22Rv1 (cell line): Measurements from ENCODE around the gene KANK3.
A peak's percentile ranks its signal among the peaks of the same experiment; 100 is the strongest.

Experiments
- H3K27ac ChIP-seq: fragments of 450-650 bp; 2 replicates; pipeline ENCODE4 v1.5.1; 2017
- CTCF ChIP-seq: fragments of 450-650 bp; IDR thresholded peaks from 2 replicates; pipeline ENCODE4 v1.5.1; 2017; ENCODE audit warnings: mild to moderate bottlenecking
- ZFX ChIP-seq: fragments of 450-650 bp; IDR thresholded peaks from 2 replicates; pipeline ENCODE4 v1.6.1; 2017; ENCODE audit warnings: antibody characterized with exemption, borderline replicate concordance

Gene KANK3

GRCh38 chr19:8342684-8343482 is at the start of gene KANK3:
TSS of gene KANK3 (minus strand) at chr19:8343262. CDS start at chr19:8337828, 5,434 bp downstream.
- TF ChIP-seq CTCF (no peak), ZFX (no peak)
- 0 out of 2 replicates have a peak within 1 kb of the TSS, but pooled peaks have one; percentile 30 for H3K27ac ChIP-seq

- peak overlapping the region; percentile 99 for H3K27ac ChIP-seq
- TF ChIP-seq ZFX (no peak), CTCF (no peak)
Observed at GRCh38 chr19:8392017-8392591, 49.0 kb upstream of the KANK3 start.

GRCh38 chr19:8391198-8392016 is 48.3 kb upstream of the KANK3 start:
- TF ChIP-seq ZFX = no peak
- H3K27ac ChIP-seq = peak overlapping the region; percentile 99

- peak overlapping the region; percentile 99 for H3K27ac ChIP-seq
- TF ChIP-seq CTCF (no peak), ZFX (no peak)
Observed at GRCh38 chr19:8390617-8390981, 47.5 kb upstream of the KANK3 start.

GRCh38 chr19:8389891-8390616 is 47.0 kb upstream of the KANK3 start, which contains the start of gene RAB11B:
TSS of gene RAB11B (plus strand) at chr19:8390360. CDS start at chr19:8390417, 57 bp downstream.
- peak within 1 kb of the TSS; percentile 99 for H3K27ac ChIP-seq
- TF ChIP-seq CTCF = no peak
- no peak for TF ChIP-seq ZFX

- peak overlapping the region; percentile 99 for H3K27ac ChIP-seq
- no peak for TF ChIP-seq ZFX
- TF ChIP-seq CTCF = no peak
Observed at GRCh38 chr19:8388612-8388958, 45.5 kb upstream of the KANK3 start.
